ENCODE data around the gene VRK3. TPM values are rescaled to one million over a fixed set of nuclear protein-coding genes. Genes with fewer than 3 reads are reported as not detected.

The VRK3 gene
- total RNA-seq, 4 donors from 2014 or later, result 26.3 to 67.7 (median 50.0) TPM

- peak; percentile 90 for DNase-seq
- Histone ChIP-seq H3K36me3 (no peaks in the 10 kb centered on the region), H3K27ac (peak within 1 kb of the TSS; percentile 94 to 99 (median 96)), H3K9me3 (no peaks in the 10 kb centered on the region), H3K27me3 (no peaks in the 10 kb centered on the region), H3K4me3 (peak within 1 kb of the TSS; percentile 88 to 99 (median 94)), H3K4me1 (peaks cover 6 to 22% (median 14%) of the 10 kb centered on the region in 4 donors)
- in situ Hi-C loops (cut with MboI; ENCODE audit: low pct_ligation_motif_present in 1 of 4, low pct_unique_long_range_greater_than_20kb in 1 of 4, low sequenced_read_pairs in 3 of 4) (no loop called here), intact Hi-C loops (cut with DNase I; ENCODE audit: low total_unique reads) (no loop called here)
- 0 to 4% methylated on average over 5 to 46 of the region's 48 CpGs for WGBS, 2 donors (ENCODE audit: low coverage in 1 of 2)
- TF ChIP-seq POLR2A (IDR thresholded peaks at IDR 0.05), result no peak
- peak in 2 of 3 donors; percentile 9 to 45 for TF ChIP-seq POLR2AphosphoS5 (IDR thresholded peaks at IDR 0.05)
These were observed 96.0 kb downstream of the VRK3 start, which contains the start of the genes ATF5 and NUP62 for GRCh38 chr19:49929121-49929610. TSS of gene ATF5 (plus strand) at chr19:49929205. CDS start at chr19:49930851, 1,646 bp downstream. TSS of gene NUP62 (minus strand) at chr19:49929504. CDS start at chr19:49909807, 19,697 bp downstream.

DNA sequence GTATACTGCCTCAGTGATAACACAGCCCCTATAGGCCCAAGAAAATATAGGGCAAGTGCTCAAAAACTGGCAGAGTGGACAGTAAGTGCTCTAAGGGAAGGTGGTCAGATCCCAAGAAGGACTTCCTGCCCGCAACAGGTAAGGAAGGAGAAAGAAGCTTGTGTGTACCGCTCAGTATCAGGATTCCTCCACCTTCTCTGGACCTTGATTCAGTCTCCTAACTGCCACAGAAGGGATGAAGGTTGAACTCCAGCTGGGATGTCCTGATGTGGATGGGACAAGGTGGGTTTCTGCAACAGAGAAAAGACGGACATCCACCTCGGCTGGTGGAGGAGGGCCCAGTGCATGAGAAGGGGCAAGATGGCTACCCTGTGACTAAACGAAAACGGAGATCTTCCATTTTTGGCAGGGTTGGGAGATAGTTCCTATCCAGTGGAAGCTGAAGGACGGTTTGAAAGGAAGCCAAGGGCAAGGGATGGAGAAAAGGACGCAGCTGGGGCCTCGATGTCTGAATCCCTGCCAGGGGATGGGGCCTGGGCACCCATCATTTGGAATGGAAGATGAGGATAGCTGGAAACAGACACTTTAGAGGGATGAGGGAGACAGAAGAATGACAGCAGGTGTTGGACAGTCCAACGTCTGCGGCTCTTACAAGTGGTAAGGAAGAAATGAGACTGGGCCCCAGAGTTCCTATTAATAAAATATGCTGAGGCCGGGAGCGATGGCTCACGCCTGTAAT is 97.5 kb downstream of the VRK3 start:
- 75 to 96% methylated on average over 4 to 14 of the region's 14 CpGs for WGBS, 2 donors (ENCODE audit: low coverage in 1 of 2)
- no peaks in the 10 kb centered on the region for H3K9me3 ChIP-seq
- intact Hi-C loops (cut with DNase I; ENCODE audit: low total_unique reads) (no loop called here), in situ Hi-C loops (cut with MboI; ENCODE audit: low pct_ligation_motif_present in 1 of 4, low pct_unique_long_range_greater_than_20kb in 1 of 4, low sequenced_read_pairs in 3 of 4) (no loop called here)
- DNase-seq, result no peak
- H3K4me3 ChIP-seq, result peak overlapping the region in 2 of 4 donors; percentile 91 to 97
- TF ChIP-seq POLR2AphosphoS5 (IDR thresholded peaks at IDR 0.05) (no peak), POLR2A (IDR thresholded peaks at IDR 0.05) (no peak), EP300 (IDR thresholded peaks at IDR 0.05; ENCODE audit: low read depth) (no peak), CTCF (IDR thresholded peaks at IDR 0.05) (no peak)
- H3K4me1 ChIP-seq, result peaks cover 6 to 22% (median 14%) of the 10 kb centered on the region in 4 donors
- peak overlapping the region; percentile 94 to 99 (median 96) for H3K27ac ChIP-seq
- no peaks in the 10 kb centered on the region for H3K27me3 ChIP-seq
- no peaks in the 10 kb centered on the region for H3K36me3 ChIP-seq

- peaks cover 6 to 22% (median 14%) of the 10 kb centered on the region in 4 donors for H3K4me1 ChIP-seq
- H3K27ac ChIP-seq, result no peak overlapping the region
- TF ChIP-seq CTCF (IDR thresholded peaks at IDR 0.05), result no peak
- TF ChIP-seq POLR2AphosphoS5 (IDR thresholded peaks at IDR 0.05), result no peak
- no peak for TF ChIP-seq EP300 (IDR thresholded peaks at IDR 0.05; ENCODE audit: low read depth)
- TF ChIP-seq POLR2A (IDR thresholded peaks at IDR 0.05), result no peak
- no peaks in the 10 kb centered on the region for H3K36me3 ChIP-seq
- no peaks in the 10 kb centered on the region for H3K27me3 ChIP-seq
- intact Hi-C loops (cut with DNase I; ENCODE audit: low total_unique reads) (loop anchor here (1.0 kb wide), 1 partner anchor 48 kb away; no protein-coding TSS in a partner anchor), in situ Hi-C loops (cut with MboI; ENCODE audit: low pct_ligation_motif_present in 1 of 4, low pct_unique_long_range_greater_than_20kb in 1 of 4, low sequenced_read_pairs in 3 of 4) (no loop called here)
- WGBS, 2 donors (ENCODE audit: low coverage in 1 of 2), result 91 to 94% methylated on average over 3 to 10 of the region's 10 CpGs
- no peak for DNase-seq
- H3K9me3 ChIP-seq, result no peaks in the 10 kb centered on the region
- no peak overlapping the region for H3K4me3 ChIP-seq
These were observed 98.7 kb downstream of the VRK3 start for GRCh38 chr19:49926515-49926914.

Other genes with a start within 250 kb of the VRK3 start
- gene FUZ, start 212.1 kb downstream of the VRK3 start, total RNA-seq, result 10 to 100 TPM; 10.2 to 20.1 (median 13.1) TPM
- gene MED25, start 207.1 kb downstream of the VRK3 start, total RNA-seq, result 10 to 100 TPM; 26.9 to 46.6 (median 38.7) TPM
- 100 to 1,000 TPM in 1 of 4 donors, 10 to 100 TPM in 3; 62.3 to 203 (median 66.8) TPM for gene PTOV1, start 174.2 kb downstream of the VRK3 start, total RNA-seq
- 100 to 1,000 TPM in 2 of 4 donors, 10 to 100 TPM in 2; 60.8 to 128 (median 99.6) TPM for gene PNKP, start 157.8 kb downstream of the VRK3 start, total RNA-seq
- 10 to 100 TPM; 15.3 to 29.7 (median 22.7) TPM for gene AKT1S1, start 148.0 kb downstream of the VRK3 start, total RNA-seq
- gene TBC1D17, start 147.7 kb downstream of the VRK3 start, total RNA-seq, result 10 to 100 TPM; 26.4 to 80.8 (median 47.9) TPM
- gene IL4I1, start 128.5 kb downstream of the VRK3 start, total RNA-seq, result 1 to 10 TPM in 1 of 4 donors, not detected in 3; 2.1 TPM
- gene ATF5, start 96.2 kb downstream of the VRK3 start, total RNA-seq, result 10 to 100 TPM in 1 of 4 donors, 1 to 10 TPM in 3; 2.6 to 10.5 (median 5.4) TPM
- 100 to 1,000 TPM in 1 of 4 donors, 10 to 100 TPM in 3; 30.3 to 136 (median 32.6) TPM for gene NUP62, start 95.9 kb downstream of the VRK3 start, total RNA-seq
- gene SIGLEC11, start 64.2 kb downstream of the VRK3 start, total RNA-seq, result 1 to 10 TPM in 2 of 4 donors, not detected in 2; 1.2 to 3.2 TPM
- gene ZNF473, start 633 bp upstream of the VRK3 start, total RNA-seq, result 10 to 100 TPM in 2 of 4 donors, 1 to 10 TPM in 1, under 1 TPM in 1; 1.00 to 60.2 (median 7.9) TPM
- gene IZUMO2, start 137.9 kb upstream of the VRK3 start, total RNA-seq, result not detected
- 100 to 1,000 TPM; 321 to 814 (median 393) TPM for gene MYH14, start 178.2 kb upstream of the VRK3 start, total RNA-seq

All from transverse colon (tissue), 4 donors.